HuH-7.5 (cell line): Measurements from ENCODE around the gene TNXB.
"Not testable (repeated sequence)": the region's sequence is repeated elsewhere in the genome, so short reads cannot be mapped to it uniquely, and the experiment has no call there.

ENCODE experiments used
- DNase-seq: peaks from one replicate; pipeline ENCODE4 v3.0.0; 2011; ENCODE audit warnings: low spot score

Gene TNXB

DNA sequence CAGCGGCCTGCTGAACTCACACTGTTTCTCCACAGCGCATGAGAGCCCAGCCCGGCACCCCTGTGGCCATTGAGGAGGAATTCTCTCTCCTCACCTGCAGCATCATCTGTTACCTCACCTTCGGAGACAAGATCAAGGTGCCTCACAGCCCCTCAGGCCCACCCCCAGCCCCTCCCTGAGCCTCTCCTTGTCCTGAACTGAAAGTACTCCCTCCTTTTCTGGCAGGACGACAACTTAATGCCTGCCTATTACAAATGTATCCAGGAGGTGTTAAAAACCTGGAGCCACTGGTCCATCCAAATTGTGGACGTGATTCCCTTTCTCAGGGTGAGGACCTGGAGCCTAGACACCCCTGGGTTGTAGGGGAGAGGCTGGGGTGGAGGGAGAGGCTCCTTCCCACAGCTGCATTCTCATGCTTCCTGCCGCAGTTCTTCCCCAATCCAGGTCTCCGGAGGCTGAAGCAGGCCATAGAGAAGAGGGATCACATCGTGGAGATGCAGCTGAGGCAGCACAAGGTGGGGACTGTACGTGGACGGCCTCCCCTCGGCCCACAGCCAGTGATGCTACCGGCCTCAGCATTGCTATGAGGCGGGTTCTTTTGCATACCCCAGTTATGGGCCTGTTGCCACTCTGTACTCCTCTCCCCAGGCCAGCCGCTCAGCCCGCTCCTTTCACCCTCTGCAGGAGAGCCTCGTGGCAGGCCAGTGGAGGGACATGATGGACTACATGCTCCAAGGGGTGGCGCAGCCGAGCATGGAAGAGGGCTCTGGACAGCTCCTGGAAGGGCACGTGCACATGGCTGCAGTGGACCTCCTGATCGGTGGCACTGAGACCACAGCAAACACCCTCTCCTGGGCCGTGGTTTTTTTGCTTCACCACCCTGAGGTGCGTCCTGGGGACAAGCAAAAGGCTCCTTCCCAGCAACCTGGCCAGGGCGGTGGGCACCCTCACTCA, 69.5 kb downstream of the TNXB start:
- DNase-seq, result not testable (repeated sequence)

DNA sequence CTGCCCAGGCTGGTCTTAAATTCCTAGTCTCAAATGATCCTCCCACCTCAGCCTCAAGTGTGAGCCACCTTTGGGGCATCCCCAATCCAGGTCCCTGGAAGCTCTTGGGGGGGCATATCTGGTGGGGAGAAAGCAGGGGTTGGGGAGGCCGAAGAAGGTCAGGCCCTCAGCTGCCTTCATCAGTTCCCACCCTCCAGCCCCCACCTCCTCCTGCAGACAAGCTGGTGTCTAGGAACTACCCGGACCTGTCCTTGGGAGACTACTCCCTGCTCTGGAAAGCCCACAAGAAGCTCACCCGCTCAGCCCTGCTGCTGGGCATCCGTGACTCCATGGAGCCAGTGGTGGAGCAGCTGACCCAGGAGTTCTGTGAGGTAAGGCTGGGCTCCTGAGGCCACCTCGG, 70.3 kb downstream of the TNXB start:
- DNase-seq, result not testable (repeated sequence)

DNA sequence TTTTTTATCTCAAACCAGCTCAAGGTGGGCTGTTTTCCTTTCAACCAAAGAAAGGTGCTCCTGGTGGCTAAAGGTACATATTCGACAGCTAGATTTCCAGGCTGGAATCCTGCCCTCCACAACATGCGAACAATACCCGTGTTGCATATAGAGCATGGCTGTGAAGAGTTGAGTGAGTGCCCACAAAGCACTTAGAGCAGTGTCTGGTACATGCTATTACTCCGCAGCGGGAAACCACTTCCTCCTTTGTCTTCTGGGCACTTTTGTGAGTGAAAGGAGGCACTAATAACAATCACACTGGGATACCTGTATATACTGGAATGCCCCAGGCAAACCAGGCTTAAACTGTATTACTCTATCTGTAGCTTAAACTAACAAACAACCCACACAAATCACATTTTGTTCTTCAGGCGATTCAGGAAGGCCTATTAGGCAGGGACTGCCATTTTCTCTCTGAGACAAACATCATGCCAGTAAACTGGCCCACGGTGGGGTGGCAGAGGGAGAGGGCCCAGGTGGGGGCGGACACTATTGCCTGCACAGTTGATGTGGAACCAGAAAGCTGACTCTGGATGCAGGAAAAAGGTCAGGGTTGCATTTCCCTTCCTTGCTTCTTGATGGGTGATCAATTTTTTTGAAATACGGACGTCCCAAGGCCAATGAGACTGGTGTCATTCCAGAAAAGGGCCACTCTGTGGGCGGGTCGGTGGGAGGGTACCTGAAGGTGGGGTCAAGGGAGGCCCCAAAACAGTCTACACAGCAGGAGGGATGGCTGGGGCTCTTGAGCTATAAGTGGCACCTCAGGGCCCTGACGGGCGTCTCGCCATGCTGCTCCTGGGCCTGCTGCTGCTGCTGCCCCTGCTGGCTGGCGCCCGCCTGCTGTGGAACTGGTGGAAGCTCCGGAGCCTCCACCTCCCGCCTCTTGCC, 71.3 kb downstream of the TNXB start, which contains the start of gene CYP21A2:
CYP21A2 (plus strand) TSS at position 818 of the 927 bp plus-strand sequence; CDS start at position 826, 8 bp downstream.
- not testable (repeated sequence) for DNase-seq

- not testable (repeated sequence) for DNase-seq
Measured at GRCh38 chr6:32037136-32037535, 72.0 kb downstream of the TNXB start.

GRCh38 chr6:32035283-32036013, 73.7 kb downstream of the TNXB start:
- DNase-seq, result not testable (repeated sequence)

DNA sequence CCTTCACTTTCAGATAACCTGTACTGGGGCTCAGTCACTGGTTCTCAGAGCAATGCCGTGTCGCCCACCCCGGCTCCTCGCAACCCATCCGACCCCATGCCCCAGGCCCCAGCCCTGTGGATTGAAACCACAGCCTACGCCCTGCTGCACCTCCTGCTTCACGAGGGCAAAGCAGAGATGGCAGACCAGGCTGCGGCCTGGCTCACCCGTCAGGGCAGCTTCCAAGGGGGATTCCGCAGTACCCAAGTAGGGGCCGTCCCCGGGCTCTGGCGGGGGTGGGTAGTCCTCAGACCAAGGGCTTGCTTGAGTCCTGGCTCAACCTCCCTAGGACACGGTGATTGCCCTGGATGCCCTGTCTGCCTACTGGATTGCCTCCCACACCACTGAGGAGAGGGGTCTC, 79.6 kb downstream of the TNXB start:
- not testable (repeated sequence) for DNase-seq

DNA sequence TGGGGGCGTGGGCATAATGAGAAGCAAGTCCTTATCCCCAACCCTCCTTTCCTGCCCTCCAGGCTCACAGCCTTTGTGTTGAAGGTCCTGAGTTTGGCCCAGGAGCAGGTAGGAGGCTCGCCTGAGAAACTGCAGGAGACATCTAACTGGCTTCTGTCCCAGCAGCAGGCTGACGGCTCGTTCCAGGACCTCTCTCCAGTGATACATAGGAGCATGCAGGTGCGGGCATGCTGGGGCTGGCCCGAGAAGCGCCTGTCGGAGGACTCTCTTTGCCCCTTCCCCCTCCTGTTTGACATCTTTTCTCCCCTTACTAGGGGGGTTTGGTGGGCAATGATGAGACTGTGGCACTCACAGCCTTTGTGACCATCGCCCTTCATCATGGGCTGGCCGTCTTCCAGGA, 80.5 kb downstream of the TNXB start:
- DNase-seq, result not testable (repeated sequence)

GRCh38 chr6:32022100-32022499, 87.0 kb downstream of the TNXB start:
- not testable (repeated sequence) for DNase-seq

GRCh38 chr6:32014547-32014946, 94.6 kb downstream of the TNXB start, which contains the start of gene C4B:
C4B (plus strand) TSS chr6:32014795; CDS start chr6:32014846, 51 bp downstream.
- not testable (repeated sequence) for DNase-seq

- not testable (repeated sequence) for DNase-seq
Measured at GRCh38 chr6:32013738-32014137, 95.4 kb downstream of the TNXB start.

DNA sequence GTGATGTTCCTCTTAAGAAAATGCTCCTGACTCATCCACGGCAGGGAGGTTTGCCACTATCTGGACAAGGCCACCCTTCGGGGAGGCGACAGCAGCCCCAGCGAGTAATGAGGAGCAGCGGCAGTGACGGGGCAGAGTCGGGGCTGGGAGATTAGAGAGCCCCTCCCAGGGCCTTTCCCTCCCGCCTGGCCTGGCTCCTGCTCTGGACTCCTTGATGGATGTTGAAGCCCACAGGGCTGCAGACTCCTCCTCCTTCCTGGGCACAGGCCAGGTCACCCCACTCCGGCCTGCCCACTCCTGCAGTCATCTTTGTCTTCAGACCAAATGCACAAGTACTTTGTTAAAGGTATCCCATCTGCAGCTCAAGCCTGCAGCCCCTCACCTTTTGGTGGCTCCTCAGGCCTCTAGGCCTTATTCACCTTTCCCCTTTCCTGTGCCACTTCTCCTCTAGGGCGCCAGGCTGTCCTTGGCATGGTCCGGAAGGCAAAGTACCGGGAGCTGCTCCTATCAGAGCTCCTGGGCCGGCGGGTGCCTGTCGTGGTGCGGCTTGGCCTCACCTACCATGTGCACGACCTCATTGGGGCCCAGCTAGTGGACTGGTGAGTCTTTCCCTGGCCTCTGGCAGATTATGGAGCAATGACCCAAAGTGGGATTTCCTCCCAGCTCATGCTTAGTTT, 96.1 kb downstream of the TNXB start:
- not testable (repeated sequence) for DNase-seq

DNA sequence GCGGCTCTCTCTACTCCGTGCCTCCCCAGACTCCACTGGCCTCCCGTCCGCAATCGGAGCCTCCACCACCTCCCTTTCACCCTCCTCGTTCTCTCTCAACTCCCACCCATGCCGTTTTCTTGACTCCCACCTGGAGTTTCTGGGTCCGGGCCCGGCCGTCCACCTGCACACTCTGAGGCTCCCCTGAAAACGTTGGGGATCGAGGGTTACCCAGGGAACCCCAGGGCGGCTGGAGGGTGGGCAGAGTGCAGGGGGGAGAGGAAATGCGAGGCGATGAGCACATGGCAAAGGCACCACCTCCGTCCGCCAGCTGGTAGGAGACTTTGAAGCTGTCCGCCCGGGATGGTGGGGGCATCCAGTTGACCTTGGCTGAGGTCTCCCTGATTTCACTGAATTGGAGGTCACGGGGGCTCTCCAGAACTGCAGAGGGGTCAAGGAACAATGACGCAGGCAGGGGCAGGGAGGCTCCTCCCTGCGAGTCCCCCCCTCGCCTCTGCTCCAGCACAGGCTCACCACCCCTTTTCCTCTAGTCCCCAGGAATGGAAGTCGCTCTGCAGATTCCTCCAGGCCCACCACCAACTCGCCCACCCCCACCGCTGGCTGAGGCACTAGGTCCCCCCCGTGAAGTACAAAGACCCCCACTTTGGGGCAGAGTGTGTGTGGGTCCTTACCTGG, 98.1 kb downstream of the TNXB start:
- not testable (repeated sequence) for DNase-seq

DNA sequence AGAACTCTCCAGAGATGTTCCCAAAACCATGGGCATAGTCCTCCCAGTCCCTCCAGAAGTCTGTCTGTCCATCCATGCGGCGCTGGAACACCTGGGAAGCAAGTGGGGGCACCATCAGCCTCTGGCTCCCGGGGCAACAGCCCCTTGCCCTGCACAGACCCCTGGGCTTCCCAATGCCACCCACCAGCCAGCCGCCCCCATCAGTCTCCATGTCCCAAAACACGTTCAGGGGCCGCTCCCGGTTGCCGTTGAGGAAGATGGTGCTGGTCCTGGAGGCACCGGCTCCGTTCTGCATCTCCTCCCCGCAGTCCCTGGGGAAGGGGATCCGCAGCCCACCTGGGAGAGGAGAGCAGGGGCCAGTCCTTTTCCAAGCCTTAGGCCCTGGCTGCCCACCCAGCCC, 99.6 kb downstream of the TNXB start:
- not testable (repeated sequence) for DNase-seq

DNA sequence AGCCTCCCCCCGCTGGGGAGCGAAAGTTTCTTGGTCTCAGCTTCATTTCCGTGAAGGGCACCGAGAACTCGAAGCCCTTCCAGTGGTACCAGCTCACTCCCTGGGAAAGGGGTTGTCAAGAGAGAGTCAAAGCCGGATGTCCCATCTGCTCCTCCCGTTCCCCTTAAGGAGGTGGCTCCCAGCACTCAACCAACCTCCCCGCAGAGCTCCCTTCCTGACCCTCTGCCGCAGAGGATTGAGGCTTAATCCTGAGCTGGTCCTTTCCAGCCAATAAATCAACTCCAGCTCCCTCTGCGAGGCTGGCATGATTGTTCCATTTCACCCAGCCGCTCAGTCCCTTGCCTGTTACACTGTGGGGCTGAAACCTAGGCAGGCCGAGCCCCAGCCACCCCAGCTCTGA, 100.5 kb downstream of the TNXB start:
- not testable (repeated sequence) for DNase-seq

DNA sequence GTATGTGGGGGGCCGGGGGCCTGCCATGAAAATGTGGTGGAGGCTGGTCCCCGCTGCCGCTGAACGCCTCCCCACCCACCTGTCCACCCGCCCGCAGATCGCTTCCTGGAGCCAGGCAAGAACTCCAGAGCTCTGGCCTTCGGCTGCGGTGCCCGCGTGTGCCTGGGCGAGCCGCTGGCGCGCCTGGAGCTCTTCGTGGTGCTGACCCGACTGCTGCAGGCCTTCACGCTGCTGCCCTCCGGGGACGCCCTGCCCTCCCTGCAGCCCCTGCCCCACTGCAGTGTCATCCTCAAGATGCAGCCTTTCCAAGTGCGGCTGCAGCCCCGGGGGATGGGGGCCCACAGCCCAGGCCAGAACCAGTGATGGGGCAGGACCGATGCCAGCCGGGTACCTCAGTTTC, 101.1 kb downstream of the TNXB start:
- not testable (repeated sequence) for DNase-seq

DNA sequence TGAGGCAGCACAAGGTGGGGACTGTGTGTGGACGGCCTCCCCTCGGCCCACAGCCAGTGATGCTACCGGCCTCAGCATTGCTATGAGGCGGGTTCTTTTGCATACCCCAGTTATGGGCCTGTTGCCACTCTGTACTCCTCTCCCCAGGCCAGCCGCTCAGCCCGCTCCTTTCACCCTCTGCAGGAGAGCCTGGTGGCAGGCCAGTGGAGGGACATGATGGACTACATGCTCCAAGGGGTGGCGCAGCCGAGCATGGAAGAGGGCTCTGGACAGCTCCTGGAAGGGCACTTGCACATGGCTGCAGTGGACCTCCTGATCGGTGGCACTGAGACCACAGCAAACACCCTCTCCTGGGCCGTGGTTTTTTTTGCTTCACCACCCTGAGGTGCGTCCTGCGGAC, 102.1 kb downstream of the TNXB start:
- not testable (repeated sequence) for DNase-seq

DNA sequence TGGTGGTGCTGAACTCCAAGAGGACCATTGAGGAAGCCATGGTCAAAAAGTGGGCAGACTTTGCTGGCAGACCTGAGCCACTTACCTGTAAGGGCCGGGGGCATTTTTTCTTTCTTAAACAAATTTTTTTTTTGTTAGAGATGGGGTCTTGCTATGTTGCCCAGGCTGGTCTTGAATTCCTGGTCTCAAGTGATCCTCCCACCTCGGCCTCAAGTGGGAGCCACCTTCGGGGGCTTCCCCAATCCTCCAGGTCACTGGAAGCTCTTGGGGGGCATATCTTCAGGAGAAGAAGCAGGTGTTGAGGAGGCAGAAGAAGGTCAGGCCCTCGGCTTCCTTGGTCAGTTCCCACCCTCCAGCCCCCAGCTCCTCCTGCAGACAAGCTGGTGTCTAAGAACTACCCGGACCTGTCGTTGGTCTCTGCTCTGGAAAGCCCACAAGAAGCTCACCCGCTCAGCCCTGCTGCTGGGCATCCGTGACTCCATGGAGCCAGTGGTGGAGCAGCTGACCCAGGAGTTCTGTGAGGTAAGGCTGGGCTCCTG, 103.1 kb downstream of the TNXB start:
- DNase-seq, result not testable (repeated sequence)

DNA sequence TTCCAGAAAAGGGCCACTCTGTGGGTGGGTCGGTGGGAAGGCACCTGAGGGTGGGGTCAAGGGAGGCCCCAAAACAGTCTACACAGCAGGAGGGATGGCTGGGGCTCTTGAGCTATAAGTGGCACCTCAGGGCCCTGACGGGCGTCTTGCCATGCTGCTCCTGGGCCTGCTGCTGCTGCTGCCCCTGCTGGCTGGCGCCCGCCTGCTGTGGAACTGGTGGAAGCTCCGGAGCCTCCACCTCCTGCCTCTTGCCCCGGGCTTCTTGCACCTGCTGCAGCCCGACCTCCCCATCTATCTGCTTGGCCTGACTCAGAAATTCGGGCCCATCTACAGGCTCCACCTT, 103.6 kb downstream of the TNXB start:
- DNase-seq, result not testable (repeated sequence)

DNA sequence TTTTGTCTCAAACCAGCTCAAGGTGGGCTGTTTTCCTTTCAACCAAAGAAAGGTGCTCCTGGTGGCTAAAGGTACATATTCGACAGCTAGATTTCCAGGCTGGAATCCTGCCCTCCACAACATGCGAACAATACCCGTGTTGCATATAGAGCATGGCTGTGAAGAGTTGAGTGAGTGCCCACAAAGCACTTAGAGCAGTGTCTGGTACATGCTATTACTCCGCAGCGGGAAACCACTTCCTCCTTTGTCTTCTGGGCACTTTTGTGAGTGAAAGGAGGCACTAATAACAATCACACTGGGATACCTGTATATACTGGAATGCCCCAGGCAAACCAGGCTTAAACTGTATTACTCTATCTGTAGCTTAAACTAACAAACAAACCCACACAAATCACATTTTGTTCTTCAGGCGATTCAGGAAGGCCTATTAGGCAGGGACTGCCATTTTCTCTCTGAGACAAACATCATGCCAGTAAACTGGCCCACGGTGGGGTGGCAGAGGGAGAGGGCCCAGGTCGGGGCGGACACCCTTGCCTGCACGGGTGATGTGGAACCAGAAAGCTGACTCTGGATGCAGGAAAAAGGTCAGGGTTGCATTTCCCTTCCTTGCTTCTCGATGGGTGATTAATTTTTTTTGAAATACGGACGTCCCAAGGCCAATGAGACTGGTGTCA, 104.1 kb downstream of the TNXB start:
- DNase-seq, result not testable (repeated sequence)

DNA sequence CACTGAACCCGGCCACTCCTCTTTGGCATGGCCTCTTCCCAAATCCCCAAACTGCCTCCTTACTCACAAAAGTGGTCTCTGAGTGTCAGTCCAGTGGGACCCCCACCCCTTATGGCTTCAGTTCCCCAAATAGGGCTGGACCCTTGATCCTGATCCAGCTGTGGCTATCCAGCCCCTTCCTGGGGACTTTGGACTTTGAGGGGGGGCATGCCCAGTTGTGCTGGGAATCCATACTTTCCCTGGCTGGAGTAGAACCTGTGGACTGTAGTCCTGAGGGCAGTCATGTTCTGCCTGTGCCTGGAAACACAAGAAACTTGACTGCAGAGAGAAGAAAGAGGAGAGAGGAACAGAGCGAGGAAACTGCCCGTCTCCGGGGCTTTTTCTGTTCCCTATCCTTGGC, 104.7 kb downstream of the TNXB start:
- DNase-seq, result not testable (repeated sequence)
